OCI-LY7 (cell line): ENCODE data around the gene NUDT22.

ENCODE experiments used
- CTCF ChIP-seq: fragments of 200-600 bp; sonication (generic); conservative IDR thresholded peaks from 2 replicates; pipeline ENCODE4 v1.5.1; 2014; ENCODE audit warnings: mild to moderate bottlenecking, antibody characterized with exemption, low read length, moderate library complexity, mixed read lengths
- EZH2phosphoT487 ChIP-seq: fragments of 200-600 bp; sonication (generic); IDR thresholded peaks from 2 replicates; pipeline ENCODE4 v1.6.1; 2018; ENCODE audit warnings: low read depth, borderline replicate concordance, mild to moderate bottlenecking, mixed run types, antibody characterized with exemption, low read length, moderate library complexity, mixed read lengths

- TF ChIP-seq CTCF = no peak
- no peak for TF ChIP-seq EZH2phosphoT487
Measured at GRCh38 chr11:64232182-64232966, 6.3 kb downstream of the NUDT22 start.
